ENCODE measurements around the gene SLC1A2. TPM values are rescaled to one million over a fixed set of nuclear protein-coding genes. Genes with fewer than 3 reads are reported as not detected.

The SLC1A2 gene
- total and polyA plus RNA-seq, 2 of the 4 experiments (the other 2 are of a cell fraction) = 0.15 to 0.54 TPM

DNA sequence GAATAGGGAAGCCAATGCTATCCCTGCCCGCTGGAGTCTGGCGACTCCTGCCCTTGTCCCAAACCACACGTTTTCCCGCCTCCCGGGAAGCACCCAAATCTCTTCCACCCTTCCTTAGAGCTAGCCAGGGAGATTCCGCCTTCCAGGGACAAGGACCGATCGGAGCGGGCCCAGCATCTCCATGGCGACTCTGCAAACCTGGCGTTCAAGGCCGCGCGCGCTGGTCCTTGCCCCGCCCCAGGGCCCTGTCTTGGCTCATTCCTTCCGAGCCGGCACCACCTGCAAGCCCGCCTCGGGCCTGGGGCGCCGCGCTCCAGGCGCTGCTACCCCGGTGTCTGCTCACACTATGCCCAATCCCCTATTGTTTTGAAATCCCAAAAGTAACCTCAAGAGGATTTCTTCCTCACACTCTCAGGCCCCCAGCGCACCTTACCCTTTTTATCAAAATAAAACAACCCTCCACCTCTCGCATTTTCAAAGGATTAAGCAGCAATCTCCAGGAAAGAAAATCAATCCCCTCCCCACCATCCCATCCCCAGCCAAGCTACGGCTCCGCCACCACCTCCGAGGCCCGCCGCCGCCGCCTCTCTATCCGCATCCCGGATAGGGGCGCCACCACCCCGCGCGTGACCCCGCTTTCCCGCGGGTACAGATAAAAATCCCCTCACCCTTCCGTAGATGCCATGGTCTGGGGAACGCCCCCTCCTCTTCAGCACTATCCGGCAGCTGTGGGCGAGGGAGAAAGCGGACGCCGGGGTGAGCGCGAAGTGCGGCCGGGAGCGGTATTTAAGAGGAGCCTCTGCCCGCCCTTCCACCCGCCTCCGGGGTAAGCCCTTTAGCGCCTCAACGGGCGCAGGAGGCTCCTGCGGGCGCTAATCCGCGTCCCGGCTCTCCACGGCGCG, 825 bp downstream of the SLC1A2 start:
- Histone ChIP-seq H3K27ac (ENCODE audit: insufficient read depth, low read length) (no peak overlapping the region), H3K4me3 (ENCODE audit: insufficient read depth, low read depth, low read length) (peak overlapping the region; percentile 48)
- in situ Hi-C loops (cut with MboI; ENCODE audit: low sequenced_read_pairs) = no loop called here
- TF ChIP-seq NFE2L2 (IDR thresholded peaks at IDR 0.05; ENCODE audit: low read depth, low read length) (no peak), RCOR1 (IDR thresholded peaks at IDR 0.05; ENCODE audit: insufficient replicate concordance, low read length) (no peak), ELK1 (IDR thresholded peaks at IDR 0.05; ENCODE audit: borderline replicate concordance, low read depth, low read length) (no peak), SMC3 (IDR thresholded peaks at IDR 0.05; ENCODE audit: low read depth, low read length) (no peak), USF2 (IDR thresholded peaks at IDR 0.05; ENCODE audit: low read depth, low read length) (no peak), CHD1 (IDR thresholded peaks at IDR 0.05; ENCODE audit: low read depth, low read length) (no peak), MAFK (IDR thresholded peaks at IDR 0.05; ENCODE audit: low read depth, low read length) (no peak), POLR2A (IDR thresholded peaks at IDR 0.05; ENCODE audit: low read depth, low read length) (no peak), CTCF (conservative IDR thresholded peaks at IDR 0.05; ENCODE audit: low read depth, low read length) (no peak), BHLHE40 (IDR thresholded peaks at IDR 0.05; ENCODE audit: low read depth, low read length) (no peak), FOS (IDR thresholded peaks at IDR 0.05; ENCODE audit: low read depth, low read length) (no peak), MAZ (IDR thresholded peaks at IDR 0.05; ENCODE audit: borderline replicate concordance, low read depth, low read length) (no peak), RFX5 (IDR thresholded peaks at IDR 0.05; ENCODE audit: low read depth, low read length) (no peak), RAD21 (IDR thresholded peaks at IDR 0.05; ENCODE audit: low read length) (no peak)

More for the DNA sequence above, 825 bp downstream of the SLC1A2 start:
- H3K56ac ChIP-seq (ENCODE audit: extremely low read depth, insufficient read depth, low read length) = no peak overlapping the region
- peak; percentile 71 for ATAC-seq (ENCODE audit: low read depth)
- no peak overlapping the region for H2BK15ac ChIP-seq (ENCODE audit: low read depth, low read length)
- intact Hi-C loops (cut with micrococcal nuclease) (no loop called here), dilution Hi-C loops (cut with HindIII; ENCODE audit: low sequenced_read_pairs, unreplicated experiment) (no loop called here)
- H2BK120ac ChIP-seq (ENCODE audit: low read depth, low read length) = no peak overlapping the region
- ChIA-PET POLR2A (ENCODE audit: unreplicated experiment) (no interaction called here), CTCF (interaction anchor here (0.7 kb wide), 1 partner anchor 14 kb away, joined by 3 read pairs; no protein-coding TSS in a partner anchor)
- BruUV-seq (replicated peaks) = no TSS peak
- H3K4ac ChIP-seq (ENCODE audit: low read depth, low read length) = no peak overlapping the region
- DNase-seq = peak; percentile 12
- no peak overlapping the region for H2BK20ac ChIP-seq (ENCODE audit: low read depth, low read length)
- H3K18ac ChIP-seq (ENCODE audit: low read depth, low read length) = no peak overlapping the region
- no peak overlapping the region for H4K5ac ChIP-seq (ENCODE audit: low read depth, low read length)
- H3K9ac ChIP-seq (ENCODE audit: low read depth, low read length) = no peak overlapping the region
- no peak overlapping the region for H3K14ac ChIP-seq (replicated peaks; ENCODE audit: low read depth, low read length)
- no peak overlapping the region for H3K23ac ChIP-seq (ENCODE audit: low read depth, low read length)
- peak overlapping the region; percentile 65 for H3K4me2 ChIP-seq (ENCODE audit: low read depth, low read length)
- peaks cover 2% of the 10 kb centered on the region; the same call in 1 of the 2 replicates for H3K4me1 ChIP-seq (ENCODE audit: control insufficient read depth, insufficient read depth, low read length)
- 11% methylated on average over 47 of the region's 69 CpGs; no CpG with 5 or more reads in 1 of the 2 experiments for WGBS, 2 experiments (ENCODE audit: extremely low coverage in 2 of 2, insufficient read length in 1 of 2)
- H2BK5ac ChIP-seq (ENCODE audit: low read depth, low read length, poor library complexity, severe bottlenecking) = no peak overlapping the region
- H3K9me3 ChIP-seq (ENCODE audit: control insufficient read depth, insufficient read depth, low read length) = no peaks in the 10 kb centered on the region
- peak overlapping the region; percentile 85 for H2AFZ ChIP-seq (replicated peaks; ENCODE audit: low read length, poor library complexity)
- H3K27me3 ChIP-seq (ENCODE audit: control insufficient read depth, insufficient read depth, low read length) = peaks cover 24% of the 10 kb centered on the region
- peak overlapping the region; percentile 6 for H2AK9ac ChIP-seq (replicated peaks; ENCODE audit: low read depth, low read length, poor library complexity)
- no peak overlapping the region for H2AK5ac ChIP-seq (ENCODE audit: low read depth, low read length)
- peaks cover 4% of the 10 kb centered on the region; the same call in 1 of the 2 replicates for H3K36me3 ChIP-seq (ENCODE audit: control insufficient read depth, insufficient read depth, low read length)
- no peaks in the 10 kb centered on the region for H3K9me1 ChIP-seq (ENCODE audit: insufficient read depth, low read length)
- no peak overlapping the region for H4K91ac ChIP-seq (ENCODE audit: insufficient read depth, low read depth, low read length)
- H4K20me1 ChIP-seq (ENCODE audit: insufficient read depth, low read length) = no peaks in the 10 kb centered on the region
- H4K8ac ChIP-seq (ENCODE audit: low read depth in 2 of 2, low read length in 2 of 2) = no peak overlapping the region
- 0 out of 4 replicates have a peak, but pooled peaks cover 0 to 3% of the 10 kb centered on the region in 2 experiments for H3K79me1 ChIP-seq (ENCODE audit: low read depth in 1 of 2, low read length in 2 of 2)

All from IMR-90 (cell line).